K562 (cell line): ENCODE data around the gene FAM83D. TPM values are rescaled to one million over a fixed set of nuclear protein-coding genes. Genes with fewer than 3 reads are reported as not detected.

Experiments used
- ATAC-seq: fragments of 200-7000 bp; cut with Tn5 transposase; 3 replicates; pipeline ENCODE4 v1.9.1; 2020; ENCODE audit warnings: moderate library complexity
- BruUV-seq: library from RNA; stranded (reverse); fragments of 400-500 nt; replicated peaks from 2 replicates; lab custom pipeline; 2021; lab: Mats Ljungman, UMichigan
- CTCF ChIA-PET: fragments of 300-600 bp; formaldehyde crosslinking; extraction: SDS; loops from one replicate; lab custom pipeline; 2021; ENCODE audit warnings: low intra/inter-chr PET ratio; lab: Yijun Ruan, JAX
- POLR2A ChIA-PET: fragments of 300-600, 350-650 bp; sonication (Branson Sonifier 250); formaldehyde crosslinking; extraction: SDS; loops from one replicate; lab custom pipeline; 2021; ENCODE audit warnings: antibody characterized with exemption, inconsistent platforms; lab: Yijun Ruan, JAX
- DNase-seq, 4 experiments: peaks; one replicate each; pipeline versions ENCODE4 v3.0.0 to v3.0.0-alpha.2; 2011 to 2018; ENCODE audit warnings: low spot score in 3 of 4, mixed read lengths in 3 of 4; ENCODE audit errors: extremely low read depth in 1 of 4
- FAIRE-seq: peaks from 2 replicates; lab custom pipeline; 2011; peaks lifted over from hg19 to GRCh38; lab: Jason Lieb, UNC
- H2AFZ ChIP-seq: 2 replicates; pipeline ENCODE4 v1.6.0; 2011; ENCODE audit warnings: low read depth, low read length, control low read depth, inconsistent platforms
- H3K27ac ChIP-seq: fragments of 200-600 bp; 3 replicates; pipeline ENCODE4 v1.8.0; 2011; ENCODE audit warnings: low read depth, mild to moderate bottlenecking, control low read depth, inconsistent platforms, low read length, moderate library complexity, mixed read lengths; ENCODE audit errors: extremely low read depth
- H3K27me3 ChIP-seq, 2 experiments: fragments of 300-600 bp in 1 of 2; 2 replicates in 1 of 2; 3 replicates in 1 of 2; pipeline versions ENCODE4 v1.6.0 to v1.8.0; 2011; ENCODE audit warnings: inconsistent platforms in 2 of 2, low read length in 2 of 2, mild to moderate bottlenecking in 1 of 2, mixed read lengths in 1 of 2, moderate library complexity in 1 of 2; ENCODE audit not compliant: control insufficient read depth in 2 of 2, insufficient read depth in 2 of 2
- H3K36me3 ChIP-seq: fragments of 300-600 bp; 3 replicates; pipeline ENCODE4 v1.8.0; 2011; ENCODE audit warnings: mild to moderate bottlenecking, low read length, inconsistent platforms; ENCODE audit not compliant: control insufficient read depth, insufficient read depth
- H3K4me1 ChIP-seq, 2 experiments: fragments of 200-600 bp in 1 of 2; replicated peaks in 1 of 2; 2 replicates in 1 of 2; 3 replicates in 1 of 2; pipeline versions ENCODE4 v1.5.1 to v1.8.0; 2011; ENCODE audit warnings: inconsistent platforms in 2 of 2, low read length in 2 of 2, mild to moderate bottlenecking in 1 of 2, mixed read lengths in 1 of 2, moderate library complexity in 1 of 2; ENCODE audit not compliant: control insufficient read depth in 2 of 2, insufficient read depth in 2 of 2
- H3K4me2 ChIP-seq: 2 replicates; pipeline ENCODE4 v1.6.1; 2011; ENCODE audit warnings: low read length, control low read depth, inconsistent platforms, mixed read lengths; ENCODE audit not compliant: insufficient read depth
- H3K4me3 ChIP-seq: fragments of 200-600 bp; sonication (generic), shearing (Covaris generic); 2 replicates; pipeline ENCODE4 v1.5.1; 2016; ENCODE audit warnings: control low read depth, inconsistent platforms
- H3K79me2 ChIP-seq: fragments of 200-600 bp; 3 replicates; pipeline ENCODE4 v1.8.0; 2011; ENCODE audit warnings: low read length, inconsistent platforms; ENCODE audit not compliant: control insufficient read depth, insufficient read depth
- H3K9ac ChIP-seq, 2 experiments: 2 replicates each; pipeline versions ENCODE4 v1.6.0 to v1.6.1; 2011; ENCODE audit warnings: low read depth in 2 of 2, low read length in 2 of 2, control low read depth in 1 of 2, inconsistent platforms in 1 of 2, mild to moderate bottlenecking in 1 of 2, mixed read lengths in 1 of 2; ENCODE audit not compliant: insufficient read depth in 1 of 2
- H3K9me1 ChIP-seq: one replicate; pipeline ENCODE4 v1.6.0; 2011; ENCODE audit warnings: inconsistent platforms, mild to moderate bottlenecking, low read length, moderate library complexity; ENCODE audit not compliant: control insufficient read depth, insufficient read depth
- H3K9me3 ChIP-seq: replicated peaks from 2 replicates; pipeline ENCODE4 v1.5.1; 2011; ENCODE audit warnings: low read depth, low read length, inconsistent platforms; ENCODE audit not compliant: control insufficient read depth, insufficient read depth
- H4K20me1 ChIP-seq: replicated peaks from 2 replicates; pipeline ENCODE4 v1.6.1; 2011; ENCODE audit warnings: low read length, inconsistent platforms, mixed read lengths; ENCODE audit not compliant: control insufficient read depth, insufficient read depth
- ASH1L ChIP-seq: fragments of 450-650 bp; IDR thresholded peaks from 2 replicates; pipeline ENCODE4 v1.6.1; 2018; ENCODE audit warnings: borderline replicate concordance, mild to moderate bottlenecking, low read depth; ENCODE audit not compliant: partially characterized antibody
- CEBPG ChIP-seq, 3 experiments: fragments of 200-800 bp in 1 of 3; sonication (Bioruptor generic) in 1 of 3; sonication (generic) in 1 of 3; formaldehyde crosslinking in 1 of 3; IDR thresholded peaks in 2 of 3; conservative IDR thresholded peaks in 1 of 3; 2 replicates each; pipeline versions ENCODE4 v1.6.1 to v1.8.0; 2016 to 2022; ENCODE audit warnings: missing compliant biosample characterization in 2 of 3, missing genetic modification characterization in 2 of 3, mild to moderate bottlenecking in 1 of 3, missing genetic modification reagents in 1 of 3
- CTCF ChIP-seq, 3 experiments: IDR thresholded peaks in 2 of 3; conservative IDR thresholded peaks in 1 of 3; 2 replicates each; pipeline ENCODE4 v1.5.1; 2011 to 2012; ENCODE audit warnings: low read length in 3 of 3, mild to moderate bottlenecking in 3 of 3, control low read depth in 2 of 3, improper control_type of control experiment in 1 of 3, inconsistent platforms in 1 of 3, low read depth in 1 of 3, mixed read lengths in 1 of 3, moderate library complexity in 1 of 3; ENCODE audit not compliant: insufficient read depth in 2 of 3
- E2F6 ChIP-seq, 2 experiments: IDR thresholded peaks; 2 replicates each; pipeline ENCODE4 v1.6.1; 2011; ENCODE audit warnings: borderline replicate concordance in 1 of 2, control low read depth in 1 of 2, low read depth in 1 of 2, low read length in 1 of 2, mild to moderate bottlenecking in 1 of 2, mixed read lengths in 1 of 2, moderate library complexity in 1 of 2; ENCODE audit not compliant: insufficient read depth in 1 of 2, insufficient read length in 1 of 2, poor library complexity in 1 of 2, severe bottlenecking in 1 of 2; ENCODE audit errors: extremely low read depth in 1 of 2
- MAZ ChIP-seq, 2 experiments: fragments of 450-650 bp in 1 of 2; sonication (generic) in 1 of 2; formaldehyde crosslinking; IDR thresholded peaks in 1 of 2; conservative IDR thresholded peaks in 1 of 2; 2 replicates each; pipeline versions ENCODE4 v1.4.0 to v1.5.0; 2020; ENCODE audit warnings: mild to moderate bottlenecking in 1 of 2, missing genetic modification reagents in 1 of 2
- NFATC3 ChIP-seq: fragments of 450-650 bp; IDR thresholded peaks from 2 replicates; pipeline ENCODE4 v1.6.1; 2017; ENCODE audit warnings: mild to moderate bottlenecking
- RCOR1 ChIP-seq, 2 experiments: IDR thresholded peaks; 2 replicates each; pipeline ENCODE4 v1.6.1; 2012; ENCODE audit warnings: low read depth in 2 of 2, low read length in 2 of 2, borderline replicate concordance in 1 of 2, improper control_type of control experiment in 1 of 2
- SNRNP70 ChIP-seq: fragments of 200-400 bp; formaldehyde crosslinking; optimal IDR thresholded peaks from 2 replicates; pipeline ENCODE3; 2017; ENCODE audit warnings: low read depth, low read length
- TFE3 ChIP-seq: fragments of 450-650 bp; formaldehyde crosslinking; IDR thresholded peaks from 2 replicates; pipeline ENCODE4 v1.4.0; 2020; ENCODE audit warnings: mild to moderate bottlenecking, mixed read lengths
- ZBTB17 ChIP-seq: fragments of 450-650 bp; formaldehyde crosslinking; IDR thresholded peaks from 2 replicates; pipeline ENCODE4 v1.4.0; 2020; ENCODE audit warnings: mild to moderate bottlenecking
- ZNF699 ChIP-seq: fragments of 250-450 bp; sonication (Bioruptor Pico); IDR thresholded peaks from 2 replicates; pipeline ENCODE4 v1.8.0; 2021; ENCODE audit warnings: mild to moderate bottlenecking, moderate library complexity; ENCODE audit not compliant: insufficient replicate concordance
- WGBS: fragments of 100-300 bp; shearing (Covaris generic); methylation state at CpG from one replicate; pipeline ENCODE4 v1.1.6; 2016; ENCODE audit warnings: low coverage, mixed read lengths; ENCODE audit not compliant: insufficient coverage; ENCODE audit errors: missing lambda C conversion rate; 5-methylcytosine and 5-hydroxymethylcytosine counted together
- in situ Hi-C: fragments of 300-500 bp; cut with MboI; formaldehyde crosslinking; loops from 4 replicates; pipeline ENCODE4 v1.15.0; 2018; ENCODE audit warnings: inconsistent platforms, mixed read lengths
- intact Hi-C: fragments of 100-400 bp; cut with micrococcal nuclease; formaldehyde crosslinking; loops from 2 replicates; pipeline ENCODE4 v1.14.2; 2022
- polyA plus RNA-seq, 8 experiments: library from polyadenylated mRNA; depleted of rRNA in 4 of 8; stranded (reverse) in 5 of 8; unstranded in 3 of 8; fragments of >200 nt; fragmentation: Nextera tagmentation in 2 of 8; fragmentation: Illumina TruSeq in 1 of 8; extraction: Ambion mirVana in 2 of 8; extraction: Trizol in 1 of 8; gene quantifications; 2 replicates each; pipeline versions ENCODE4 v1.2.1 to v1.2.3, GENCODE V29; 2011 to 2014; ENCODE audit warnings: inconsistent platforms in 1 of 8, missing spikeins in 1 of 8
- total RNA-seq, 7 experiments: library from RNA; depleted of rRNA in 6 of 7; stranded (reverse); fragments of >200 nt in 6 of 7; fragmentation: Illumina TruSeq in 2 of 7; extraction: Trizol in 2 of 7; gene quantifications; 2 replicates each; pipeline versions ENCODE4 v1.2.1 to v1.2.3, GENCODE V29; 2011 to 2021; ENCODE audit warnings: low replicate concordance in 1 of 7

Gene FAM83D
- total and polyA plus RNA-seq, 9 of the 15 experiments (the other 6 are each of a cell fraction or from before 2014, with no cell fraction given), result 8.2 to 66.1 (median 43.5) TPM

- H3K9me3 ChIP-seq, result no peaks in the 10 kb centered on the region
- peaks cover 23 to 34% of the 10 kb centered on the region in 2 experiments for H3K4me1 ChIP-seq
- BruUV-seq, result no TSS peak
- FAIRE-seq (no peak), ATAC-seq (peak; percentile 94), DNase-seq (peak; percentile 81 to 85 (median 84))
- no peaks in the 10 kb centered on the region for H3K27me3 ChIP-seq
- H3K79me2 ChIP-seq, result no peaks in the 10 kb centered on the region
- H3K9ac ChIP-seq, result 0 out of 4 replicates have a peak overlapping the region, but pooled peaks of 1 of the 2 experiments have one; percentile 31
- no peaks in the 10 kb centered on the region for H3K36me3 ChIP-seq
- intact Hi-C loops (loop anchor here (2.0 to 5.0 kb wide), 6 partner anchors 31 to 246 kb away; partner anchors contain the start of gene PPP1R16B), in situ Hi-C loops (loop anchor here (10.0 kb wide), 1 partner anchor 249 kb away; no protein-coding TSS in a partner anchor)
- no peak overlapping the region for H3K4me2 ChIP-seq
- POLR2A ChIA-PET, result interaction anchor here (0.6 to 1.1 kb wide), 4 partner anchors 12 to 629 kb away, joined by 3 to 5 read pairs (median 4); no protein-coding TSS in a partner anchor
- H3K4me3 ChIP-seq, result no peak overlapping the region
- H2AFZ ChIP-seq, result no peak overlapping the region
- CTCF ChIA-PET, result interaction anchor here (0.5 to 2.4 kb wide), 6 partner anchors 103 to 244 kb away, joined by 3 to 12 read pairs (median 4); no protein-coding TSS in a partner anchor
- H4K20me1 ChIP-seq, result peaks cover 10% of the 10 kb centered on the region
- H3K9me1 ChIP-seq, result peaks cover 9% of the 10 kb centered on the region
- H3K27ac ChIP-seq, result no peak overlapping the region
- 2% methylated on average over 19 of the region's 25 CpGs for WGBS
- TF ChIP-seq E2F6 (IDR thresholded peaks at IDR 0.05; ENCODE audit: borderline replicate concordance in 1 of 2, extremely low read depth in 1 of 2, insufficient read depth in 1 of 2, insufficient read length in 1 of 2, low read depth in 1 of 2, low read length in 1 of 2, poor library complexity in 1 of 2, severe bottlenecking in 1 of 2) (peak in 1 of 2 experiments; percentile 70), RCOR1 (IDR thresholded peaks at IDR 0.05; ENCODE audit: borderline replicate concordance in 1 of 2, low read depth in 2 of 2, low read length in 2 of 2) (peak in 1 of 2 experiments; percentile 78; a peak in 1 of 4 replicates), ZBTB17 (CRISPR knock-in tag) (0 out of 2 replicates have a peak, but pooled peaks have one; percentile 22), SNRNP70 (no peak), NFATC3 (no peak), ZNF699 (CRISPR knock-in tag) (no peak), TFE3 (no peak), MAZ (CRISPR knock-in tag; conservative IDR thresholded peaks at IDR 0.05 in 1 of 2, IDR thresholded peaks at IDR 0.05 in 1 of 2) (peak; percentile 32 to 34; a peak in 1 of 4 replicates), ASH1L (no peak), CTCF (IDR thresholded peaks at IDR 0.05 in 2 of 3, conservative IDR thresholded peaks at IDR 0.05 in 1 of 3; ENCODE audit: insufficient read depth in 2 of 3, low read depth in 1 of 3, low read length in 3 of 3) (peak; percentile 85 to 91 (median 91)), CEBPG (CRISPR knock-in tag; IDR thresholded peaks at IDR 0.05) (no peak), CEBPG (tag; conservative IDR thresholded peaks at IDR 0.05 in 1 of 2, IDR thresholded peaks at IDR 0.05 in 1 of 2) (0 out of 4 replicates have a peak, but pooled peaks of 1 of the 2 experiments have one; percentile 4)
These were observed 32.6 kb upstream of the FAM83D start for GRCh38 chr20:38893565-38894090.
